ENCODE results near the gene ELP4.
"Not testable (repeated sequence)": the region's sequence is repeated elsewhere in the genome, so short reads cannot be mapped to it uniquely, and the experiment has no call there.

Gene ELP4

DNA sequence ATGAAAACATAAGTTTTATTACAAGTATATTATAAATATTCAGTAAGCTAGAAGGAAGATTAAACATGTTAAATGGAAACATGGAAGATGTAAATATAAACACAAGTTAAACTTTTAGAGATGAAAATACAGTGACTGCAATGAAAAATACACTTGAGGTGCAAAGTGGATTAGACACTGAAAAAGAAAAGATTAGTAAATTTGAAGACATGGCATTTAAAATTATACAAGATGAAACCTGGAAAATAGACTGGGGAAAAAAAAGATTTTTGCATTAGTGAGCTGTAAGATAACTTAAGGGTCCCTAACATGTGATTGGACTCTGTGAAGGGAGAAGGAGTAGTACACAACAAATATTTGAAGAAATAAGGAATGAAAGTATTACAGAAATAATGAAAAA is 33.3 kb downstream of the ELP4 start:
- DNase-seq (ENCODE audit: low spot score): no peak

DNA sequence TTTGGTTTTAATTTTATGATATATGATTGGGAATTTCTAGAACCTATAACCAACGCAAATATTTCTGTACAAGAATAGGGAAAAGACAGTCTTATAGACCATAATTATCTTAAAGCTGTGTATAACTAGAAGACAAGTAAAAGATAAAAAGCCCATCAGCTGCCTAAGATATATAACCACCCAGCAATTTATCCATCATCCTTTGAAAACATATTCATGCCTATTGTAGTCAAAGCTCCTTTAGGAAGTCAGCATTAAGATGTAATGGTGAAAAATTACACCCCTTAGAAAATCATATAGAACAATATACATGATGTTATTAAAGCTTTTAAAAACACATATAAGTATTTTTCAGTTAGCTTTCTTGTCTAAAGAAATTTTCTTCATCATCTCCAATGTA is 46.4 kb downstream of the ELP4 start:
- no peak for DNase-seq (ENCODE audit: low spot score)

DNA sequence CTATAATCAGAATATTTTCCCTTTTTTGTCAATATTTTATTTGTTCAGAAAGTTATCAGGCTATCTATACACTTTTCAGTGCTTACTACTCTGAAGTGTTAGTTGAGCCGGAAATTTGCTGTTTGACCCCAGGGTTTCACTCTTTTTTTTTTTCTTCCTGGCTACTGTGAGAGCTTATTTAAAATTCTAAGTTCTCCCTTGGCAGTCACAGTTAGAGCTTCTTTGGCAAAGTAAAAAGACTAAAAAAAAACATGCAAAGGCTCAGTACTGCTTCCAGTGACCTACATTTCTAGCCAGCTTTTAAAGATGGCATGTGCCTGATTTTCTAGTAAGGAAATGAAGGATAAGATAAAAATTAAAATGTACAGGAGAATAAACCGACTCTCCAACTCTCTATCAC is 48.4 kb downstream of the ELP4 start:
- DNase-seq (ENCODE audit: low spot score): no peak

DNA sequence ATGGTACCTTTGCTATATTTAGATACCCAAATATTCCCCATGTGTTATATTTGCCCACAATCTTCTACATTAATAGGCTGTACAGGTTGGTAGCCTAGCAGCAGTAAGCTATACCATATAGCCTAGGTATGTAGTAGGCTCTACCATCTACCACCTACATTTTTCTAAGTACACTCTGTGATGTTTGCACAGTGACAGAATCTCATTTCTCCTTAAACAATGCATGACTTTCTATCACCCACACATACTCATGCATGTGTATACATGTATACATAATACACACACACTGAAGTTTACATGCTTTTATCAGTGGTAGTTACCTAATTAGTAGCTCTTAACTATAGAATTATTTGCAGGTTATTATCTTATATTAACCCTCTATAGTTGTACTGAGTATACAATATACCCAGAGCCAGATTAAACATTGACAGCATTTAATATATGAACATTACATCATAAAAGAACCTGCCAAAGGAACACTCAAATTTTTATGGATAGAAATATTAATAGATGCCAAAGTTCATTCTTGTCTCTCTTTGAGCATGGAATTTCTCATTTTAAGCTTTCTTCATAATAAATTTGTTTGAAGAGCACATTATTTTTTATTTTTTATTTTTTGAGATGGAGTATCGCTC is 51.4 kb downstream of the ELP4 start:
- no peak for DNase-seq (ENCODE audit: low spot score)

DNA sequence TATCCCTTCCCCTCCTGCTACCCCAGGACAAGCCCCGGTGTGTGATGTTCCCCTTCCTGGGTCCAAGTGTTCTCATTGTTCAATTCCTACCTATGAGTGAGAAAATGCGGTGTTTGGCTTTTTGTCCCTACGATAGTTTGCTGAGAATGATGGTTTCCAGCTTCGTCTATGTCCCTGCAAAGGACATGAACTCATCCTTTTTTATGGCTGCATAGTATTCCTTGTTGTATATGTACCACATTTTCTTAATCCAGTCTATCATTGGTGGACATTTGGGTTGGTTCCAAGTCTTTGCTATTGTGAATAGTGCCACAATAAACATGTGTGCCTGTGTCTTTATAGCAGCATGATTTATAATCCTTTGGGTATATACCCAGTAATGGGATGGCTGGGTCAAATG is 55.0 kb downstream of the ELP4 start:
- not testable (repeated sequence) for DNase-seq (ENCODE audit: low spot score)

DNA sequence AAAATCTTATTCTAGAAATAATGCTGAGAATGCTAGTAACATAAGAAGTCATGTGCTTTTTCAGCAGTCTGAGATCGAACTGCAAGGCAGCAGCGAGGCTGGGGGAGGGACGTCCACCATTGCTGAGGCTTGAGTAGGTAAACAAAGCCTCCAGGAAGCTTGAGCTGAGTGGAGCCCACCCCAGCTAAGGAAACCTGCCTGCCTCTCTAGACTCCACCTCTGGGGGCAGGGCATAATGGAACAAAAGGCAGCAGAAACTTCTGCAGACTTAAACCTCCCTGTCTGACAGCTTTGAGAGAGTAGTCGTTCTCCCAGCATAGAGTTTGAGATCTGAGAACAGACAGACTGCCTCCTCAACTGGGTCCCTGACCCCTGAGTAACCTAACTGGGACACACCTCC is 64.6 kb downstream of the ELP4 start:
- not testable (repeated sequence) for DNase-seq (ENCODE audit: low spot score)

DNA sequence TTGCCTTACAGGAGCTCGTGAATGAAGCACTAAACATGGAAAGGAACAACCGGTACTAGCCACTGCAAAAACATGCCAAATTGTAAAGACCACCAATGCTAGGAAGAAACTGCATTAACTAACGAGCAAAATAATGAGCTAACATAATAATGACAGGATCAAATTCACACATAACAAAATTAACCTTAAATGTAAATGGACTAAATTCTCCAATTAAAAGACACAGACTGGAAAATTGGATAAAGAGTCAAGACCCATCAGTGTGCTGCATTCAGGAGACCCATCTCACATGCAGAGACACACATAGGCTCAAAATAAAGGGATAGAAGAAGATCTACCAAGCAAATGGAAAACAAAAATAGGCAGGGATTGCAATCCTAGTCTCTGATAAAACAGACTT is 66.2 kb downstream of the ELP4 start:
- DNase-seq (ENCODE audit: low spot score): not testable (repeated sequence)

DNA sequence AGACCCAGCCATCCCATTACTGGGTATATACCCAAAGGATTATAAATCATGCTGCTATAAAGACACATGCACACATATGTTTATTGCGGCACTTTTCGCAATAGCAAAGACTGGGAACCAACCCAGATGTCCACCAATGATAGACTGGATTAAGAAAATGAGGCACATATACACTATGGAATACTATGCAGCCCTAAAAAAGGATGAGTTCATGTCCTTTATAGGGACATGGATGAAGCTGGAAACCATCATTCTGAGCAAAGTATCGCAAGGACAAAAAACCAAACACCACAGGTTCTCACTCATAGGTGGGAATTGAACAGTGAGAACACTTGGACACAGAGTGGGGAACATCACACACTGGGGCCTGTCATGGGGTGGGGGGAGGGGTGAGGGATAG is 69.8 kb downstream of the ELP4 start:
- DNase-seq (ENCODE audit: low spot score): not testable (repeated sequence)

DNA sequence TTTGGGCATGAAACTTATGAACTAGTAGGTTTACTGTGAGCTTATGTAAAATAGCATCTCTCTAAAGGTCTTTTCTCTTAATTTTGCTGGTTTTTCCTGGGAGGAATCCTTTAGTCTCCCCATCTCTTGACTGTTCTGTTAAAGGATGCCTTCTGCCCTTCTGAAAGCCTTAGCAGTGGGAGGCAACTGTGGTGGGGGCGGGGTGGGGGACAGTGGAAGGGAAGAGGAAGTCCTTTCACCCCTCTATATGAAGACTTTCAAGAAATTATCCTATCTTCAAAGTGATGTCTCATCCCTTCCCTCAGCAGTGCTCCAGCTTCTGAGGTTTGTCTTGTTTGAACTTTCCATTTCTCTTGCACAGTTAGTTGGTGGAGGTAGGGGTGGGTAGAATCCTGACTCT is 73.1 kb downstream of the ELP4 start:
- no peak for DNase-seq (ENCODE audit: low spot score)

DNA sequence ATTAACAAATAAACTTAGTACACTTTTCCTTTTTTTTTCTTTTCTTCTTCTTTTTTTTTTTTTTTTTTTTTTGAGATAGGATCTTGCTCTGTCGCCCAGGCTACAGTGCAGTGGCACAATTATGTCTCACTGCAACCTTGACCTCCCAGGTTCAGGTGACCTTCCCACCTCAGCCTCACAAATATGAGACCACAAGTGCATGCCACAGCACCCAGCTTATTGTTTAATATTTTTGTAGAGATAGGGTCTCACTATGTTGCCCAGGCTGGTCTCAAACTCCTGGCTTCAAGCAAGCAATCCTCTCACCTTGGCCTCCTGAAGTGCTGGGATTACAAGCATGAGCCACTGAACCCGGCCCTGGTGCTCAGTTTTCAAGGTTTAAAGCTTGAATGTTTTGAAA is 88.9 kb downstream of the ELP4 start:
- no peak for DNase-seq (ENCODE audit: low spot score)

DNA sequence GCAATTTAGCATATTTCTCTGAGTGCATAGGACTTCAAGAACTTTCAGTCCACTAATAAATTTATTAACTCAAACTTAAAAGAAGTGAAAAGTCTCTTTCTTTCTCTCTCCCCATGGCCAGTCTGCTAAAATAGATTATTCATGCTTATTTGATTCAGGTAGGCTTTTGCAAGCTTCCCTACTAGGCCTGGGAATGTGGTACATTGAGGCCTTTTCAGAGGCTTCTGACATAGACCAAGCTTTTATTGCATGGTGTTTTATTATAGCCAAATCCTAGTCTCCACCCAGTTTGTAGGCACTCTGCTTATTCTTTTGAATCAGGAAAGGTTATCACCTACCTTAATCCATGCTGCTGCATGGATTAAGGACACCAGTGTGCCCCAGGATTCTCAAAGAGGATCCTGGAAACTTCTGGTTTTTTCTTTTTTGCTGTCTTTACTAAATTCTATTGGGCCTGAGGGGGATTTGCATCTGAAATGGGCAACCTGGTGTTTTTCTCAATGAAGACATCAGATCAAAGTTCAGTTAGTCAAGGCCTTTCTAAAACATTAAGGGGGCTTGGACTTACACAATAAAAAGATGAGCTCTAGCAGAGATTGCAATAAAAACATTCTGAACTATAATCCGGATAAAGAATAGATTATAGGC is 92.2 kb downstream of the ELP4 start:
- no peak for DNase-seq (ENCODE audit: low spot score)

DNA sequence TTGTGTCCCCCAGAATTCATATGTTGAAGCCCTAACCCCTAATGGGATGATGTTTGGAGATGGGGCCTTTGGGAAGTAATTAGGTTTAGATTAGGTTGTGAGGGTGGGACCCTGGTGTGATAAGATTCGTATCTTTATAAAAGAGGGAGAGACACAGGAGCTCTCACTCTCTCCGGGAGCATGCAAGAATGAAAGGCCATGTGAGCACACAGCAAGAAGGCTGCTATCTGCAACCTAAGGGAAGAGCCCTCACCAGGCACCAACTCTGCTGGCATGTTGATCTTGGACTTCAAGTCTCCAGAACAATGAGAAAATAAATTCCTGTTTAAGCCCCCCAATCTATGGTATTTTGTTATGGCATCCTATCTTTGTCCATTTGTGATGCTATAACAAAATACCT is 97.3 kb downstream of the ELP4 start:
- DNase-seq (ENCODE audit: low spot score): no peak

DNA sequence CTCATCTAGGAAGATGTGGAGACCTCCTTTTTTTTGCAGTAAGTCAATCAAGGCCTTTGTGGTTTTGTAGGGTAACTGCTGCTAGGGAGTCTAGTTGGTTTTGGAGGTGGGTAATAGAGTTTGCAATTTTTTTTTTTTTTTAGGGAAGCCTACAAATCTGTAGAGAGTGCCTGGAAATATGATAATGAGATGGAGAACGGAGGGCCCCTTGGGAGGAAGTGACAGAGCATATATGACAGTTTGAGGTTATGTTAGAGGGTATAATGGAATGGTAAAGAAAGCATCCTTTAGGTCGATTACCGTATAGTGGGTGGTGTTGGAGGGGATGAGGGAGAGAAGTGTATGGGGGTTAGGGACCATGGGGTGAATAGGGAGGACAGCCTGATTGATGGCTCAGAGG is 98.3 kb downstream of the ELP4 start:
- no peak for DNase-seq (ENCODE audit: low spot score)

DNA sequence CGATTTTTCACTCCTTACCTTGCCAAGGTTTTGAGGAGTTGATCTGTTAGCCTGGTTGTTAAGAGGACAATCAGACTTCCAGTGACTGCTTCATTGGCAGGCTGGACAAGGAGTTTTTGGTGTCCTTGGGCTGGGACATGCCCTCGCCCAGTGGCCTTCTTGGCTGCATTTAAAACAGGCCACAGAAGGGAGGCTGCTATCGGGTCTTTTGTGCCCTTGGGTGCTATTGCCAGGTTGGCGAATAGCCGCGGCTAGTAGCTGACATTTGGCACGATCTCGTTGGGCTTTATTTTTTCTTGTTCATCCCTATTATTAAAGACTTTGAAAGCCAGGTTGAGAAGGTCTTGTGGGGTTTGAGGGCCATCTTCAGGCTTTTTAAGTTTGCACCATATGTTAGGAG is 99.4 kb downstream of the ELP4 start:
- no peak for DNase-seq (ENCODE audit: low spot score)

DNA sequence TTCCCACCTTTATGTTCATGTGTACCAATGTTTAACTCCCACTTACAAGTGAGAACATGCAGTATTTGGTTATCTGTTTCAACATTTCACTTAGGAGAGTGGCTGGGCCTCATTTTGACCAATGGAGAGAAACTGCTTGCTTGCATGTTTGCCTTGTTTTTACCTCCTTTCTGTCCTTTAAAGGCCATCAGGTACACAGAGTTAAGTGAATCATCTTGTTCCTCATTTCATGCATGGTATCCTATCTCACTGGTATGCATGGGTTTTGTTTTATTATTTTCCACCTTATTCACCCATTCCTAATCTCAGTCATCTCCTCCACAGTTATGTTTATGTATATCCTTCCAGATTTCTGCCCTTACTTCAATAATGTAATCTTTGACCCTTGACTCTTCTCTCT is 101.0 kb downstream of the ELP4 start:
- DNase-seq (ENCODE audit: low spot score): no peak

DNA sequence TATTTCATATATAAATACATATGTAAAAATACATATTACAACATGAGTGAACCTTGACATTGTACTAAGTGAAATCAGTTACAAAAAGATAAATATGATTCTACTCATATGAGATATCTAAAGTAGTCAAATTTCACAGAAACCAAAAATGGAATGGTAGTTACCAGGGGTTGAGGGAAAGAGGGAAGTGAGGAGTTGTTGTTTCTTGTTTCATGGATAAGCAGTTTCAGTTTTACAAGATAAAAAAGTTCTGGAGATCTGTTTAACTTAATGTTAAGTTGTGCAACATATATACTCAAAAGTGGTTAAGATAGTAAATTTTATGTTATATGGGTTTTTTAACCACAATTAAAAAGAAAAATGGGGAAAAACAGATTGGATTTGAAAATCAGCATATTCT is 107.7 kb downstream of the ELP4 start:
- DNase-seq (ENCODE audit: low spot score): no peak

DNA sequence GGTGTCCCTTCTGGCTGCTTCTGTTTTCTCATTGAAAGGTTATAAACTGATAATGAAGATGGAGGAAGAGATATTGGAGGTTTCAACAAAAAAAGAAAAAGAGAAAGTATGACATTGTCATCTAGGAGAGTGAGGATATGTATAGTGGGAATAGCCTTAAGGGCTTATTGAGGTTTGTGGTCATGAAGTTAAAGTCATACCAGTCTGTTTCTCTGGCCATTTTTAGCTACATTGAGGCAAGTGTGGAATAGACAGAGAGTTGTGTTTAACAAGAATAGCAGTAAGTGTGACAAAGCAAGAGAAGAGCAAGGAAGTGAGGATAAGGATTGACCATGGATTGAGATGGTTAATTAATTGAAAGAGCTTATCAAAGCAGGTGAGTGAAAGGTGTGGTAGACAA is 110.4 kb downstream of the ELP4 start:
- no peak for DNase-seq (ENCODE audit: low spot score)

DNA sequence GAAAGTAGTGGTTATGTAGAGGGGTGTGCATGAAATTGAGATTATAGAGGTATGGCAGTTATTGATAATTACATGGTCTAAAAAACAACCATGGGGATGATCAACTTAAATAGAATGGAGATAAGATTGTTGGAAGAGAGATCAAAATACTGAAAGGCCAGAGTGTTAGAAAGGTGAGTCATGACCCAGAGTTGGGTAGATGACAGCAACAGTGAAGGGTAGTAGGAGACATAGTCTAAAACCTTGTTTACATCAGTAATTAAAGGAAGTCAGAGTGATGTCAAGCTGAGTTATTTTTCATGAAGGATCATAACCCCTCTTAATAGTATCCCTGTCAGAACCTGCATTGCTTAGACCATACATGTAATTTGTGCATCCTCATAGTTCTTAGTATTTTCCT is 110.9 kb downstream of the ELP4 start:
- DNase-seq (ENCODE audit: low spot score): no peak

DNA sequence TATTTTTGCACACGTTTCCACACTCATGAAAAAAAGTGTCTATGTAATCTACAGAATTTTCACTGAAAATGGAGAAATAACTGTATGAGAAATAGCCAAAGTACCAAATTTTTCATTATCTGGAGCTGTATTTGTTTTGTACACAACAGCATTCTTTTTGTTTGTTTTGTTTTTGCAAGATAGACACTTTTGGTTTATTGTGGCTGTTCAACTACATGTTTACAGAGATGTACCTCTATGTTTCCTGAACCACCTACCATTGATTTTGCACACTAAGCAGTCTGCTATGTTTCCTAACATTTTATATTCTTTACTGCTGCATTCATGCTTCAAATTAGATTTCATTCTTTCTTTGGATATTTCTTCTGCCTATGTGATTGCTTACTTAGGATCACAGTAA is 116.3 kb downstream of the ELP4 start:
- no peak for DNase-seq (ENCODE audit: low spot score)

DNA sequence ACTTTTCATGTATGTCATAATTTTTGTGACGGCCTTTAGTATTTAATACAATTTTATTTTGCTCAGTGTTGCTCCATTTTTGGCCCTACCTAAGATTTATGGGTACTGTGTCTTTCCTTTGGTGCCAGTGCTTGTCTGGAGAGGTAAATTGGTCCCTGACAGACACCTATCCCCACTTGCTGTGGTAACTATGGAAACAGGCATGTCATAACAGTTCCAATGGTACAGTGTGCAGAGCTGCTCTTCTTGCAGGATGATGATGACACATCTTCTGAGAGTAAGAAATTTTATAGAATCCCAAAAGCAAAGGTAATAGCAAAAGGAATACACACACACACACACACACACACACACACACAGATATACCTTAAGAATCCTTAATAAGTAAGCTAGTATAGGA is 118.5 kb downstream of the ELP4 start:
- DNase-seq (ENCODE audit: low spot score): no peak

DNA sequence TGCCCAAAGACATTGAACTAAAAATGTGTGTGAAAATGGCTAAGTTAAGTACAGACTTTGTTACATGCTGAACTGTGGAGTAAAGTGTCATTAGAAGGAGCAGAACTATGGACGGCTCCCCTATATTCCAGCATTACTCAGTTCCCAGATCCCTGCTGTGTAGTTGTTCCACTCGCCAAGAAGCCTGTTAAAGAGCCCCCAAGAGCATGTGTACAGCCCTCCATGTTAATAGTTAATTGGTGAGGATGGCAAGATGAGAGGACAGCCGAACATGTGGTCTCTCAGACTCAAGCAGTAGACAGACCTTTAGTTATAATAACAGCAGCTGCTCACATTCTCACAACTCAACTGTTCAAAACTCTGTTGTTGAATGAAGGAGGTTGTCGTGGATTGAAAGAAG is 127.4 kb downstream of the ELP4 start:
- no peak for DNase-seq (ENCODE audit: low spot score)

DNA sequence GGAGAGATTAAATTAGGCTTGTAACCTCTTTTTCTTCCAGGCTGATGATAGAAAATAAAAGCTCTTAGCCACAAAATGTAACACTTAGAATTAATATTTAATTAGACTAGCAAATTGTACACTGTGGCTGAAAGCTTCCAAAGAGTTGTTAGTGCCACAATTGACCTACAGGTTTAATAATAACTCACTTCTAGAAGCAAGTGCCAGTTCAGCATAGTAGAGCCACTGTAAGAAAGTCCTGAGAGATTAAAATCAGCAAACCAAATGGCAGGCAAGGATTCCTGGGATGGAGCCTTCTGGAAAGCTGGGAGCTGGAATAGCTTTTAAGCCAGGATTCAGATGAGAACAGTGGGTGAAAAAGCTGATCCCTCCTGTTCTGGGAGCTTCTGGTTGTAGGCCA is 131.0 kb downstream of the ELP4 start:
- no peak for DNase-seq (ENCODE audit: low spot score)

DNA sequence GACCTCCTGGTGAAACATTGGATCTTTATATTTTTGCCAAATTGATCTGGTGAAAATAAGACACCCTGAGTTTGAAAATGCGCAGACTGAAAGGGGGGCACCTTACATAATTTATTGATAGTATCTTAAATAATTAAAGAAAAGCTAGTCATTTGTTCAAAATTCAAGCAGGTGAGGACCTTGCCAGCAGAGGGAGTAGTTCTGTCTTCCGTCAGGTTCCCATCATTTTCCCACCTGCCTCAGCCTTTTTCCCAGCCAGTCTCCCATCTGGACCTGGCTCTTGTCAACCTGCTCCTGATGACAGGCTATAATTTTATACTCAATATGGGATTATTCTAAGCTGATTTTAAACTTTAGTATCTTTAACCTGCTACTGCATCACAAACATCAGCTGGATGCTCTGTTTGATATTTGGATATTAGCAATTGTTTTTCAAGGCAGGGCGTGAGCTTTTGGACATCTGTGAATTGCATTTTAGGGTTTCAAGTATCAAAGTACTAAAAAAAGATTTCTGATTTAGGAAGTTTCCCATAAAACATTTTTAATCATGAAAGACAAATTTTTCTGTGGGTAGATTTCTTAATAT is 132.0 kb downstream of the ELP4 start:
- peak; percentile 56 for DNase-seq (ENCODE audit: low spot score)

DNA sequence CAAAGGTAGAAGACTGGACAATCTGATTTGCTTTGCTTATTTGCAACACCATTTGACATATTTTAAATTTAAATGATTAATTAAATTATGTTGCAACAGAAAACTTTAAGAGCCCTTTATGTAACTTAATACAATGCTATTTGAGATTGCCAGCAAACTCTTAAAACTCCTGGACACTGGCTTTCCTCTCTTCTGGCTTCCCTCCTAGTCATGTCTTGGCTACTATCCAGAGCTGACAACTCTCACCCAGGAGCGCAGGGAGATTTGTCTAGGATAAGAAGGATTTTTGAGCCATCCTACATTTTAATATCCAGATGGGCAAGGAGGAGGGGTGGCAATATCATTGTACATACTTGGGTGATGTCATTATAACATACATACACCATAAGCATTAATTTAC is 134.3 kb downstream of the ELP4 start:
- DNase-seq (ENCODE audit: low spot score): no peak
